Esophagus muscularis mucosa (tissue), 4 donors: ENCODE data around the gene CDC25B. TPM values are rescaled to one million over a fixed set of nuclear protein-coding genes. Genes with fewer than 3 reads are reported as not detected.

Source experiments
- DNase-seq: peaks from one replicate; pipeline ENCODE4 v3.0.0-alpha.2; 2017; ENCODE audit errors: extremely low spot score
- H3K27ac ChIP-seq, 4 donors: fragments of 200-600 bp; sonication (generic); replicated peaks in 1 of 4; 1 replicate in 3 of 4; 2 replicates in 1 of 4; pipeline ENCODE4 v1.5.1; 2016 to 2019; ENCODE audit warnings: mild to moderate bottlenecking in 1 of 4
- H3K27me3 ChIP-seq, 4 donors: fragments of 200-600 bp; sonication (generic); one replicate each; pipeline versions ENCODE4 v1.5.1 to v1.6.0; 2016 to 2019
- H3K36me3 ChIP-seq, 4 donors: fragments of 200-600 bp; sonication (generic); one replicate each; pipeline ENCODE4 v1.5.1; 2016 to 2019
- H3K4me1 ChIP-seq, 4 donors: fragments of 200-600 bp; sonication (generic); one replicate each; pipeline ENCODE4 v1.5.1; 2016 to 2019
- H3K4me3 ChIP-seq, 4 donors: fragments of 200-600 bp; sonication (generic); 1 replicate in 2 of 4; 2 replicates in 2 of 4; pipeline ENCODE4 v1.5.1; 2016 to 2019; ENCODE audit warnings: mild to moderate bottlenecking in 4 of 4, moderate library complexity in 1 of 4
- H3K9me3 ChIP-seq, 4 donors: fragments of 200-600 bp; sonication (generic); 1 replicate in 3 of 4; 2 replicates in 1 of 4; pipeline ENCODE4 v1.5.1; 2016 to 2019
- CTCF ChIP-seq, 3 experiments: fragments of 200-600 bp in 2 of 3; fragments of 450-650 bp in 1 of 3; sonication (generic) in 2 of 3; IDR thresholded peaks; one replicate each; pipeline ENCODE4 v1.5.1; 2017 to 2019; ENCODE audit warnings: antibody characterized with exemption in 3 of 3, mild to moderate bottlenecking in 2 of 3, moderate library complexity in 1 of 3
- EP300 ChIP-seq: sonication (generic); formaldehyde crosslinking; IDR thresholded peaks from one replicate; pipeline ENCODE4 v1.6.1; 2017; ENCODE audit warnings: antibody characterized with exemption
- POLR2A ChIP-seq: fragments of 450-650 bp; IDR thresholded peaks from one replicate; pipeline ENCODE4 v1.6.1; 2017; ENCODE audit warnings: antibody characterized with exemption, moderate library complexity, mild to moderate bottlenecking, low read depth
- POLR2AphosphoS5 ChIP-seq, 2 donors: sonication (generic); formaldehyde crosslinking; IDR thresholded peaks; one replicate each; pipeline ENCODE4 v1.6.1; 2017; ENCODE audit warnings: antibody characterized with exemption in 2 of 2
- WGBS: methylation state at CpG from one replicate; pipeline ENCODE4 v1.1.5; 2018; 5-methylcytosine and 5-hydroxymethylcytosine counted together
- intact Hi-C: fragments of 100-400 bp; cut with DNase I; formaldehyde crosslinking; loops from one replicate; pipeline ENCODE4 v1.15.1; 2023
- total RNA-seq, 4 donors: library from RNA; depleted of rRNA; stranded (reverse); fragments of >200 nt; gene quantifications; one replicate each; pipeline versions ENCODE4 v1.1.0 to v1.2.1, GENCODE V29; 2016

Gene CDC25B
- total RNA-seq, 4 donors from 2014 or later = 29.9 to 43.1 (median 35.6) TPM

GRCh38 chr20:3759884-3760283 is 36.2 kb upstream of the CDC25B start:
- no peak for DNase-seq
- H3K27me3 ChIP-seq = no peaks in the 10 kb centered on the region
- no peak for TF ChIP-seq CTCF (IDR thresholded peaks at IDR 0.05)
- TF ChIP-seq EP300 = no peak
- no peak for TF ChIP-seq POLR2AphosphoS5 (IDR thresholded peaks at IDR 0.05)
- TF ChIP-seq POLR2A = no peak
- H3K36me3 ChIP-seq = peaks cover 0 to 46% (median 18%) of the 10 kb centered on the region in 4 donors
- H3K4me1 ChIP-seq = peaks cover 0 to 78% (median 65%) of the 10 kb centered on the region in 4 donors
- no peaks in the 10 kb centered on the region for H3K9me3 ChIP-seq
- WGBS = 77% methylated on average over 3 of the region's 11 CpGs
- no peak overlapping the region for H3K4me3 ChIP-seq
- peak overlapping the region; percentile 27 to 94 (median 63) for H3K27ac ChIP-seq
- intact Hi-C loops = no loop called here

GRCh38 chr20:3760655-3761348 is 35.3 kb upstream of the CDC25B start:
- Histone ChIP-seq H3K4me1 (peaks cover 0 to 88% (median 73%) of the 10 kb centered on the region in 4 donors), H3K9me3 (no peaks in the 10 kb centered on the region), H3K27ac (peak overlapping the region; percentile 25 to 94 (median 63)), H3K36me3 (peaks cover 0 to 36% (median 13%) of the 10 kb centered on the region in 4 donors), H3K27me3 (no peaks in the 10 kb centered on the region), H3K4me3 (no peak overlapping the region)
- WGBS = 60% methylated on average over 10 of the region's 10 CpGs
- intact Hi-C loops = no loop called here
- DNase-seq = no peak
- TF ChIP-seq POLR2A (no peak), CTCF (IDR thresholded peaks at IDR 0.05) (no peak), POLR2AphosphoS5 (IDR thresholded peaks at IDR 0.05) (no peak)

GRCh38 chr20:3763671-3764601 is 32.2 kb upstream of the CDC25B start:
- no peak for TF ChIP-seq POLR2AphosphoS5 (IDR thresholded peaks at IDR 0.05)
- no peak for TF ChIP-seq EP300
- TF ChIP-seq POLR2A = no peak
- TF ChIP-seq CTCF (IDR thresholded peaks at IDR 0.05) = no peak
- WGBS = 85% methylated on average over 5 of the region's 8 CpGs
- no peak for DNase-seq
- no peaks in the 10 kb centered on the region for H3K27me3 ChIP-seq
- H3K9me3 ChIP-seq = no peaks in the 10 kb centered on the region
- peaks cover 23 to 93% (median 91%) of the 10 kb centered on the region in 4 donors for H3K4me1 ChIP-seq
- no peak overlapping the region for H3K4me3 ChIP-seq
- peak overlapping the region; percentile 64 to 97 (median 92) for H3K27ac ChIP-seq
- intact Hi-C loops = no loop called here
- H3K36me3 ChIP-seq = peaks cover 0 to 7% (median 3%) of the 10 kb centered on the region in 4 donors

GRCh38 chr20:3764659-3765058 is 31.5 kb upstream of the CDC25B start:
- intact Hi-C loops = no loop called here
- Histone ChIP-seq H3K27ac (peak overlapping the region; percentile 34 to 97 (median 92)), H3K27me3 (no peaks in the 10 kb centered on the region), H3K4me1 (peaks cover 28 to 94% (median 91%) of the 10 kb centered on the region in 4 donors), H3K36me3 (peaks cover 0 to 4% (median under 1%) of the 10 kb centered on the region in 4 donors), H3K4me3 (peak overlapping the region in 1 of 4 donors; percentile 72), H3K9me3 (no peaks in the 10 kb centered on the region)
- no peak for TF ChIP-seq POLR2AphosphoS5 (IDR thresholded peaks at IDR 0.05)
- TF ChIP-seq EP300 = no peak
- no peak for TF ChIP-seq POLR2A
- no peak for DNase-seq
- 70% methylated on average over 3 of the region's 3 CpGs for WGBS
